HG03558 (cell line): ENCODE measurements around the gene LBH.
"Not testable (repeated sequence)": the region's sequence is repeated elsewhere in the genome, so short reads cannot be mapped to it uniquely, and the experiment has no call there.

Source experiments
- ATAC-seq: cut with Tn5 transposase; IDR thresholded peaks from one replicate; pipeline ENCODE4 v1.9.1; 2021; ENCODE audit warnings: moderate number of reproducible peaks; ENCODE audit not compliant: unreplicated experiment; ENCODE audit errors: extremely low read depth

The LBH gene

DNA sequence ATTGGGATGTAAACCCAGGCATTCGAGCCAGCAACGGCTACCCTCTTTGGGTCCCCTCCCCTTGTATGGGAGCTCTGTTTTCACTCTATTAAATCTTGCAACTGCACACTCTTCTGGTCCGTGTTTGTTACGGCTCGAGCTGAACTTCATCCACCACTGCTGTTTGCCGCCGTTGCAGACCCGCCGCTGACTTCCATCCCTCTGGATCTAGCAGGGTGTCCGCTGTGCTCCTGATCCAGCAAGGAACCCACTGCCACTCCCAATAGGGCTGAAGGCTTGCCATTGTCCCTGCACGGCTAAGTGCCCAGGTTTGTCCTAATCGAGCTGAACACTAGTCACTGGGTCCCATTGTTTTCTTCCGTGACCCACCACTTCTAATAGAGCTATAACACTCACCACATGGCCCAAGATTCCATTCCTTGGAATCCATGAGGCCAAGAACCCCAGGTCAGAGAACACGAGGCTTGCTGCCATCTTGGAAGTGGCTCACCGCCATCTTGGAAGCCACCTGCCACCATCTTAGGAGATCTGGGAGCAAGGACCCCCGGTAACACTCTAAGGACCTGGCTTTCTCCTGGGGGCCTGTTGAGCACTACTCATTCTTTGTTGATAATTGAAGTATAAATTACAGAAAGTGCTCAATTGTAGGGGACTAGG lies 37.9 kb downstream of the LBH start:
- ATAC-seq = not testable (repeated sequence)

DNA sequence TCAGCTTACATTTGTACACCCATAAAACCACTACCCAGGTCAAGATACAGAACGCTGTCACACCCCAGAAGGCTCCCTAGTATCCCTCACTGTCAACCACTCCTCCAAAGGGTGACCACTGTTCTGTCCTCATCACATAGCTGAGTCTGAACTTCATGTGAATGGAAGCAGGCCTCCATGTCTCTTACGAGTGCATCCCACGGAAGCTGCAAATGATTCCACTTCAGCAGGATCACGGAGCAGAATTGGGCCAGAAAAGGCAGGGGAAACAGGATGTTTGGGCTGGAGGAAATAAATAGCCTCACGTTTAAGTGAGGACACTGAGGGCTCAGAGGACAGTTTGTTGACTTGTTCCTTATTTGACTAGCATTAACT lies 38.4 kb downstream of the LBH start:
- no peak for ATAC-seq

DNA sequence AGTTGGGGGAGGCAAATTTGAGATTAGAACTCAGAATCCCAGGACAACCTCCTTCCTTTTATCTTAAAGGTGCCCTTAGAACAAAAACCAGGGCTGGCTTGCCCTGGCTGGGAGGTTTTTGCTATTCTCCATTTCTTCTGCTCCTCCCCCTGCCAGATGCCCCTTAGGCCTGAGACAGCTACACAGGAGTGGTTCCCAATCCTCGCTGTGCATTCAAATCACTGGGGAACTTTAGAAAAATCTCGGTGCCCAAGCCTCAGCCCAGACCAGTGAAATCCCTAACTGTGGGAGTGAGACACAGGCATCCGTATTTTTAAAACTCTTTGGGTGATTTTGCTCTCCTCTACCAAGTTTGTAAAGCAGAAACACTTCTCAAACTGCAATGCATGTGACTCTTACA lies 38.8 kb downstream of the LBH start:
- no peak for ATAC-seq

DNA sequence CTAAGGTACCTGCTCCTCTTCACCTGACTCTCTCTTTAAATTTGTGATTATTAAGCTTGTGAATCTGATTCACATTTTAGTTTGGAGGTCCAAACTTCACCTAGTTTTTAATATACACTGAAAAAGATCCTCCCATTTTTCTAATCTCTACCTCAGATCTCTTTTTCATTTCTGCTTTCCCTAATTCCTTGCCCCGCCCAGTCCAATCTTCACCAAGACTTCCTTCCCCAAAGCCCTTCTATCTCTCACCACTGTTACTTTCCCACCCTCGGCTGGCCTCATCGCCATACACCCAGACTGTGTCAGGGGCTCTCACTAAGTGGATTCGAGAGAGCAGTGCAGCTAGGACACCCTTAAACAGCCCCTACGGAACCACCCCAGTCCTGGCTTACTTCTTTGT lies 40.0 kb downstream of the LBH start:
- ATAC-seq = no peak

DNA sequence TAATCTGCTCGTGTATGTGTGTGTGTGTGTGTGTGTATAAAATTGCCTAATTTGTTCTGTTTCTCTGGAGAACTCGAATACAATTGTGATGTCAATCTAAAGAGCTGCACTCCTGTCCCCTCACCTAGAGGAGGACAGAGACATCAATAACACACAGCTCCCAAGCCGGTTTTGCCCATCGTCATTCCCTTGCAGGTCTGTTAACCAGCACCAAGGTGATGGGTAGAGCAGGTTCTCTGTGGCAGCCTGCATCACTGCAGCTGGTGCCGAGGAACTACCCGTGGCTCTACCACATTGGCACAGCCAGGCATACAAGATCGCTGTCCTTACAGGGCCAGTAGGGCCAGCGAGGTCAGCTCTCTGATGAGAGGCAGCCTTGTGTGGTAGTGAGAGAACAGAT lies 41.0 kb downstream of the LBH start:
- no peak for ATAC-seq

DNA sequence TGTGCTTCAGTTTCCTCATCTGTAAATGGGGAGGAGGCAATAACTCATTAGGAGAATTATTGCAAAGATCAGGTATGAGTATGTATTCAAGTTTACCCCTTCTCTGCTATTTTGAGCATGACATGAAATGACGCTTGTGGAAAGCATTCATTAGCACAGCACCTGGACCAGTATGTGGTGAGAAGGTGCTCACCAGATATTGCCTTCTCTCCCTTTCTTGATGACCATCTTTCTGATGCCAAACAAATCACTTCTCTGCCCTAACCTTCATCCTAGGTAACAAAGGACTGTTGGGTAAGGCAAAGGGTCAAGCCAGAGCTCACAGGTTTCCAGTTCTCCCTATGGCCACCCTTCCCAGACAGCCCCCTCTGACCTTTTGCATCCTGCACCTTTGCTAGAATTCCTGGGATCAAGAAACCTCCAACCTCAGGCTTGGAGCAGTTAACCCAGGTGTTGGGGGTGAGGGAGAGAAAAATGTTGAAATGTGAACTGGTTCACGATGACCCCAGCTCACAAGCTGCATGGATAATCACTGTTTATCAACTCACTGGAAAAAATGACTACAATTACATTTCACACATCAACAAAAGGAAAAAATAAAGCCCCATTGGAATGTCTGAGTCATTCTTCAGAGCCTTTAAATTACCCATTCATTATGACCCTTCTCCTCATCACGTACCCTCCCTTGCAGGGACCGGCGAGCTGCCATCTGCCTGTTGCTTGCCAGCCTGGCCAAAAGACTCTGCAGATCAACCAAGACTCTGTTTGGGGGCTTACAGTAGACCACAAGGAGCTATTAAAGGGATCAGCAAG lies 41.6 kb downstream of the LBH start:
- no peak for ATAC-seq

DNA sequence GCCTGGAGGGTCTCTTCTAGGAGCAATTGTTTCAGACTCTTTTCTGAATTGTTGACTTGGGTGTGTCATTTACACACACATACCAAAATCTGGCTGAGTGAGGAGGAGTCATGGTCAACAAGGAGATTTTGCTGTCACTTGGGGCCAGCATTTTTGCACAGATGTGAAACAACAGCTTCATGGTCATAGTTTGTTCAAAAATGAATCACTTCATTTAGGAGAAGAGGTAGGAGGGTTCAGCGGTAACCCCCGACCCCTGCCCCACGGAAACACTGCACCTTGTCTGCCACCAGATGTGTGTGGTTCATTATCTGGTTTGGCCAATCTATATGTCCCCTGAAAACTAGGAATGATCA lies 42.2 kb downstream of the LBH start:
- ATAC-seq = no peak

DNA sequence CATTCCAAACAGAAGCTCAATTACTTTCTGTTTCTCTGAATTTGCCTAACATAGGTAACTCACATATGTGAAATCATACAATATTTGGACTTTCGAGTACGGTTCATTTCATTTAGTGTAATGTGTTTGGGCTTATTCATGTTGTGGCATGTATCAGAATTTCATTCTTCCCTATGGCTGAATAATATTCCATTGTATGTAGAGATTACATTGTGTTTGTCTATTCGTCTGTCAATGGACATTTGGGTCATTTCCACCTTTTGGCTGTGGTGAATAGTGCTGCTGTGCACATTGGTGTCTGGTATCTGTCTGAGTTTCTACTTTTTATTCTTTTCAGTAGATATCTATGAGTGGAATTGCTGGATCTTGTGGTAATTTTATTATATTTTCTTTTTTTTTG lies 43.9 kb downstream of the LBH start:
- ATAC-seq = no peak

DNA sequence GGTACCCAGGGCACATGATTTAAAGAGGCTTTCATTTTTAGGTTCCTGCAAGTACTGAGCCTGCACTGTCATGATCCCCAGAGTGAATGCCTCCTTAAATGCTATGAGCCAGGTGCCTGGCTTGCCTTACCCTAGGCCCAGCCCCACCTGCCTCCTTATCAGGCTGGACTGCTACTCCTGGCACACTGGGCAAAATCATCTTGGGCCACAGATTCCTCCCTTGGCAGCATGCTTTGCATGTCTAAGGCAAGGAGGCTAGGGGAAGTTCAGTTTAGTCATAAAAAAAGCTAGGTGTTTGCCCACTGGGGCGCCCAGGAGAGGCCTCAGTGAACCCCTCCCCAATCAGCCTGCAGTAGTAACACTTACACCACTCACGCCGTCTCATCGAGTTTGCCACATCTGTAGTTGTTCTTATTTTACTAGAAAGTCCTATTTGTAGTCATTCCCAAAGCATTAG lies 45.1 kb downstream of the LBH start:
- ATAC-seq = no peak

DNA sequence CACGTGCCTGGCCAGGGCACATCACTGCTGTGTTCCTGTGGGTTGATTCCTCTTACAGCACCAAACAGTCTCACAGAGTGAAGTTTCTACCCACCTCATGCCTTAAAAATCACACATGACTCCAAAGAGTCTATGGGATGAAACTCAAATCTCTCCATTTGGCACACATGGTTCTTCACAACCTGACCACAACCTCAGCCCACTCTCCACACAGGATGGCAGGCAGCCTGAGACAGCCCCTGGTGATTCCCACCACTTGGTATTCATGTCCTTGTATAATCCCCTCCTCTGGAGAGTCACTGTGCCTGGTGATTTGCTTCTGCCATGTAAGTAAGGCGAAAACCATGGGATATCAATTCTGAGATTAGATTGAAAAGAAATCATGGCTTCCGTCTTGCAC lies 46.2 kb downstream of the LBH start:
- no peak for ATAC-seq

DNA sequence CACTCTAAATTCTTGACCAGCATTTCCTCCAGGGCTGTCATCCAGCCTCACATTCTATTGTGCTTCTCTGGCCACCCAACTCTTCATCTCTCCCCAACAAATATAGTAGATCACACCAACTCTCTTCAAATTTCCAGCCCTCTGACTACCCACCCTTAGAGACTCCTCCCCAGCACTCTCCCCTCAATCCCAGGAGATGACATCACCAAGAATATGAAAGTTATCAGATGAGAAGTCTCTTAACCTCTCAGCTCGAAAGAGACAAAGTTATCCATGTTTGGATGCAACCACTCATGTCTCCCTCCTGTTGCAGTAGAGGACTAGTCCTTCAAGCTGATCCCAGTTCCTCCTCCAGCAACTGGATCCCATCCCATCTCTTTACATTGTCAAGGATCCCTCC lies 47.1 kb downstream of the LBH start:
- no peak for ATAC-seq

DNA sequence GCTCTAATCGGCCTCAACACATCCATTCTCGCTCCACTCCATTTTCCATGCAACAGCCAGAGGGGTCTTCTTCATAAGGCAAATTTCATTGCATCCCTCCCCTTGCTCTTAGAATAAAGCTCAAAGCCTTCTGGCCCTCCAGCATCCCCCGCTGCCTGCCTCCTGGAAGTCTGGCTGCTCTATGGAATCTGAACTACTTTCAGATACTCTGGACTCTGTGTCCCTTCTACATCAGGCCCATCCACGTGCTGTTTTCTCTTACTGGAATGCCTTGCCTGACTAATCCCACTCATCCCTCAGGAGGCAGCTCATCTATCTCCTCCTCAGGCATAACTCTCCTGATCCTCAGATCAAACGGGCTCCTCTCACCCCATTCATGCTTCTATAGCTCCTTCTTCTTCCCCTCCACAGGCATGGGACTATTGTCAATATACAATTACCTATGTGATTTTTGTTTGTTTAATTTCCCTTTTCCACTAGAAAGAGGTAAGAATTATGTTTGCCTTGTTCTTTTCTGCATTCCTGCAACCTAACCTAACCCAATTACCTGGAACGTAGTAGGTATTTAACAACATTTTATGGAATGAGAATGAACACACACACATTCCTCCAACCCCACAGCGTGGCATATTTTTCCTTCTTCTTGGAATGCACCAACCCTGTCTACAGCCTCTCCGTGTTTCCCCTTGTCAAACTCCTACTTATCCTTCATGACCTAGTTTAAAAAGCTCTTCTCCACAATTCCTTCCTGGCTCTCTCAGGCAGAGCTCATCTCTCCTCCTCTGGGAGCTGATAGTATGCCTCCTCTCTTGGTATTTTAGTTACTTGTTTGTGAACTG lies 49.5 kb downstream of the LBH start:
- no peak for ATAC-seq

DNA sequence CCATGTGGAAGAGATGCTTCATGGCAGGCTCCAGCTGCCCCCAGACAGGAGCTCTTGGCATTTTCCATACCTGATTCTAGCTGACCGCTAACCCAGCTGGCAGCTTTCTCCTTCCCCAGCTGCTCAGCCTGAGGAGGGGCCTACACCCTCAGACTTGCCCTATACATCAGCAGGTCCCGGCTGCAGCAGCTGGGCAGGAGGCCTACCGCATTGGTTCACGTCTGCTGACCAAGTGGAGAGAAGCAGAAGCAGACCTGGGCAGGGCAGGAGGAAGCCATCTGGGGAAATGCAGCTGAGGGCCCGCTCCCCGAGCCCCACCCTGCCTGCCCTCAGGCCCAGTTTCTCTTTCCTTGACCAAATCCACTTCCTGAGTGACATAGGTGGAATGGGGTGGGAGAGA lies 50.7 kb downstream of the LBH start:
- no peak for ATAC-seq

DNA sequence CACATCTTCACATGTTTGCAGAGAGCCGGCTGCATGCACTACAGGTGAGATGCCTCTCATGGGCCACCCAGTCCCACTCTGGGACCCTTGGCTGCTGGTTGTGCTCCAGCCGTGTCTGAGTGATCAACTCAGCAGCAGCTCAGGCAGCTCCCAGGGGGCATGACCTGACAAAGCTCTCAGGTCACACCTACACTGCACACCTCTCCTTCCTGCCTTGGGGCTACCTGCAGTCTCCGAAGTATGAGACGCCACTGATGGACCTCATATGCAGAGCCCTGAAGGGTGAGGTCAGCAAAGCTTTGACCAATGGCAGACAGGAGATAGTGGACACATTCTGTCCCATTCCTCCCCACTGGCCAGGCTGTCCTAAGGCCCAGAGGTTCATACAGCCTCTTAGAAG lies 51.4 kb downstream of the LBH start:
- no peak for ATAC-seq

DNA sequence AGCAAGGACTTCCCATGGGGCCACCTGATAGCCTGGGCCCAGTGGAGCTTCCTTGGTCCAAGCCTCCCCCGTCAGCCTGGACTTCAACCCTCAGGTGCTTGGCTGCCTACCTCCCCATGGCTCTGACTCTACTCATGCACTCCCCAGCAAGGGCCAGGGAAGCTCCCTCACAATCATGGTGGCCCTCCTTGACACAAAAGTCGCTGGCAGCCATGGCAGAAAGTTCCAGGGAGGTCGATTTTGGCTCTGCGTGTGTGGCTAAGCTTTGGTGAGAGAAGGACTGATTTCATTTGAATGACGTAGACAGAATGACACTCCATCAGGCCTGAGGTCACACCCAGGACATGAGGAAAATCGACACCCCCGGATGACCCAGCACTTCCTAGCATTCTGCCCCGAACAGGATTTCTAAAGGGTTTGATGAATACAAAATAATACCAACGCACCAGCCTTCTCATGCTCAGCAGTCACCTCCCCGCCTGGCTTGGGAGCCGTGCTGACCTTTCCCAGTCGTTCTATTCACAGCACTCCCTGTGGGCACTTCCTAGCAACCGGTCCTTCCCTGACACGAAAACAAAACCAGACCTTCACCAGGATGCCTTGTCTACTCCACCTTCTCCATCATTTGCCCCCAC lies 52.7 kb downstream of the LBH start:
- no peak for ATAC-seq

DNA sequence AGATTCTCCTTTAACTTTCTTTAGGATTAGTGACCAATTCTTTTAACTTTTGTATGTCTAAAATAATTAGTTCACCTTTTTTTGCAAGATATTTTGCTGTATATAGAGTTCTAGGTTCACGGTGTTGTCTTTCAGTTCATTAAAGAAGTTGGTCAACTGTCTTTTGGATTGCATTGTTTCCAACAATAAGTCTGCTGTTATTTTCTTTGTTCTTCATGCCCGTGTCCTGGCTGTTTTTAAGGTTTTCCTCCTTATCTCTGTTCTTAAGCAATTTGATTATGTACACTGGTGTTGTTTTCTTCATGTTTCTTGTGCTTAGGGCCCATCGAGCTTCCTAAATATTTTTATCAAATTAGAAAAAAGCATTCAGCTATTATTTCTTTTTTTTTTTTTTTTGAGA lies 54.4 kb downstream of the LBH start:
- ATAC-seq = no peak

DNA sequence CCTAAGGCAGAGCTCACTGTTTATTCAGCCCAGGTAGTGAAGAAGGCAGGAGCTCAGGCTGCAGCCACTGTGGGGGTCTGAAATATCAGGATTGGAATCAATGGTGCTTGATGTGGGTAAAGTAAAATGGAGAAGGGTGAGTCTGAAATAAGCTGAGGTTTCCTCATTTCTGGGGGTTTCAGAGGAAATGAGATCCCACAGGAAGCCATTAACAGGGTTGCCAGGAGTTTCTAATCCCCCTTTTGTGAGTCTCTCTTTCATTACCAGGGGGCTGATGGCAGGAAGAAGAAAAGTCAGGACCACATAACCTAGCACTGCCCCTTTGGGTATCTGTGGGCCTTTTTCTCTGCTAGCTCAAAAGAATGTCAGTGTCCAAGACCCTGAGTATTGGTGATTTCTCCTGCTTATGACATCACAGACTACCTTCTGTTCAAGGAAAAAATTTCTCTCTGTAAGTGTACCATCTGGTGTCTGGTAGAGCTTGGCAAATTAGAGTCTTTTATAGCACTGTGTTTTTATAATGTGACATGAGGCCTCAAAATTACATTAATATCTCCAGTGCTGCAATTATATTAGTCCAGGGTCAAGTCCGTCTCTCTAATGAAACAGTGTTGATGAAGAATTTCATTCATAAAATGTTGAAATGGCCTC lies 56.0 kb downstream of the LBH start:
- ATAC-seq = no peak

DNA sequence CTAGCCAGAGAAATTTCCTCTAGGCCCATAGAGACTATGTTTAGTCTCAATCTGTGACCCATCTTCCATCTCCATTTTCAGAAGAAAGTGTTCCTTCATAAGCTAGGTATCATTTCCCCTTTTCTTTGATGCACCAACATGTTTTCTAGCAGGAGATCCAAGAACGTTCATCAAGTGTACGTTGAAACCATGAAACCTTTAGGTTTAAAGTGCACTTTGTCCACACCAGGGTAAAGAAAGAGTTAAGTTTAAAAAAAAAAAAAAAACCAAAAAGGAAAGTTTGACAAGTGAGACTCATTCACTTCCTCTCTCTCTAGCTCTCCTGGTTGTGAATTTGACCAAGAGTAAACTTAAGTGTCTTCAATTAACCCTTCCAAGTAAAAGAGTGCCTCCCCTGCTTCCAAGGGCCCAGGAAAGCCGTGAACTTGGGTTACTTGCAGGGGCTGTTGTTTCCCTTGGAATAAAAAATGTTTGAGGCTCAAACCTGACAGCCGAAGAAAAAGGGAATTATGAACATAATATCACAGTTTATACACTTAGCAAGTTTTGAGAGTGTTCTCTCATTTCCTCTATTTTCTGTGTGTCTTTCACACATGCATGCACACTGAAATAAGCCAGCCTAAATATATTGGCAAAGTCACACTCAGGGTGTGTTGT lies 56.7 kb downstream of the LBH start:
- ATAC-seq = no peak

DNA sequence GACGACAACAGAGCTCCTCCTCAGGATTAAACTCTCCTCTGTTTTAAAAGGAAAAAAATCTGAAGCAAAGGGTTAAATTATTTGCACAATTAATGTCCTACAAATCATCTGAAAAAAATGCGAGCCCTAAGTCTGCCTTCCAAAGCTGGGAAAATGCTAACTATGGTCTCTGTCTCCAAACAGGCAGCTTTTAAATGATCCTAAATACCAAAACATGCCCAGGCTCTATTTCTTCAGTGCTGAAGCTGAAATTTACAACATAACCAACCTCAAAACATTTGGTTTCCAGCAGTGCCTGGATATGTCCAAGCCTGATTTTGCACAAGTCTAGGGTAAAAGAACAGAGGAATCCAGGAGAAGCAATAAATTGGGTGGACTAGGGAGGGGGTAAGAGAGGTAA lies 57.2 kb downstream of the LBH start:
- no peak for ATAC-seq
